Keratinocyte (primary cell): ENCODE data around the gene CNDP2. TPM values are rescaled to one million over a fixed set of nuclear protein-coding genes. Genes with fewer than 3 reads are reported as not detected.

ENCODE experiments used
- DNase-seq: peaks from one replicate; pipeline ENCODE4 v3.0.0-alpha.2; 2011; ENCODE audit warnings: low read depth, missing footprints, low spot score
- FAIRE-seq: peaks from 2 replicates; lab custom pipeline; 2011; peaks lifted over from hg19 to GRCh38; lab: Jason Lieb, UNC
- H2AFZ ChIP-seq: 2 replicates; pipeline ENCODE4 v1.6.0; 2012; ENCODE audit warnings: low read length, control low read depth, inconsistent platforms; ENCODE audit not compliant: control insufficient read depth
- H3K27ac ChIP-seq: 2 replicates; pipeline ENCODE4 v1.5.1; 2011; ENCODE audit warnings: low read length; ENCODE audit not compliant: control insufficient read depth, insufficient read depth
- H3K27me3 ChIP-seq: 3 replicates; pipeline ENCODE4 v1.6.0; 2011; ENCODE audit warnings: low read length; ENCODE audit not compliant: control insufficient read depth, insufficient read depth; ENCODE audit errors: extremely low read depth
- H3K36me3 ChIP-seq, 2 experiments: 2 replicates in 1 of 2; 3 replicates in 1 of 2; pipeline ENCODE4 v1.5.1; 2011; ENCODE audit warnings: low read length in 2 of 2, mild to moderate bottlenecking in 1 of 2; ENCODE audit not compliant: control insufficient read depth in 2 of 2, insufficient read depth in 2 of 2; ENCODE audit errors: extremely low read depth in 1 of 2
- H3K4me1 ChIP-seq: 3 replicates; pipeline ENCODE4 v1.5.1; 2011; ENCODE audit warnings: low read length; ENCODE audit not compliant: control insufficient read depth, insufficient read depth; ENCODE audit errors: extremely low read depth
- H3K4me2 ChIP-seq: 3 replicates; pipeline ENCODE4 v1.6.0; 2011; ENCODE audit warnings: low read depth, low read length; ENCODE audit not compliant: control insufficient read depth, insufficient read depth; ENCODE audit errors: extremely low read depth
- H3K4me3 ChIP-seq, 3 experiments: fragments of 200-600 bp in 1 of 3; sonication (generic) in 1 of 3; 2 replicates in 2 of 3; 3 replicates in 1 of 3; pipeline ENCODE4 v1.5.1; 2011 to 2016; ENCODE audit warnings: low read length in 3 of 3, mild to moderate bottlenecking in 3 of 3, control low read depth in 2 of 3, inconsistent platforms in 1 of 3, low read depth in 1 of 3, mixed read lengths in 1 of 3, mixed run types in 1 of 3, moderate library complexity in 1 of 3; ENCODE audit not compliant: control insufficient read depth in 2 of 3, insufficient read depth in 2 of 3; ENCODE audit errors: extremely low read depth in 1 of 3
- H3K79me2 ChIP-seq: 2 replicates; pipeline ENCODE4 v1.6.0; 2012; ENCODE audit warnings: low read length; ENCODE audit not compliant: control insufficient read depth, insufficient read depth
- H3K9ac ChIP-seq: 3 replicates; pipeline ENCODE4 v1.6.0; 2011; ENCODE audit warnings: low read length; ENCODE audit not compliant: control insufficient read depth, insufficient read depth; ENCODE audit errors: extremely low read depth
- H3K9me1 ChIP-seq: 3 replicates; pipeline ENCODE4 v1.6.0; 2011; ENCODE audit warnings: low read length; ENCODE audit not compliant: control insufficient read depth, insufficient read depth; ENCODE audit errors: extremely low read depth
- H3K9me3 ChIP-seq: 2 replicates; pipeline ENCODE4 v1.5.1; 2012; ENCODE audit warnings: low read depth, low read length; ENCODE audit not compliant: control insufficient read depth
- H4K20me1 ChIP-seq: 3 replicates; pipeline ENCODE4 v1.6.0; 2011; ENCODE audit warnings: low read length; ENCODE audit not compliant: control insufficient read depth, insufficient read depth; ENCODE audit errors: extremely low read depth
- CTCF ChIP-seq, 3 experiments: IDR thresholded peaks in 1 of 3; conservative IDR thresholded peaks in 1 of 3; optimal IDR thresholded peaks in 1 of 3; 2 replicates in 2 of 3; 3 replicates in 1 of 3; pipeline versions ENCODE3 to v1.5.1; 2011; ENCODE audit warnings: low read length in 3 of 3, mild to moderate bottlenecking in 3 of 3, moderate library complexity in 2 of 3, control low read depth in 1 of 3, inconsistent platforms in 1 of 3; ENCODE audit not compliant: insufficient read depth in 2 of 3; ENCODE audit errors: extremely low read depth in 1 of 3
- EZH2 ChIP-seq: IDR thresholded peaks from one replicate; pipeline ENCODE4 v1.6.1; 2012; ENCODE audit warnings: inconsistent platforms, mild to moderate bottlenecking, low read length, moderate library complexity
- dilution Hi-C: fragments of 300-500 bp; cut with MboI; formaldehyde crosslinking; loops from one replicate; pipeline ENCODE4 v1.7.0; 2020; ENCODE audit warnings: low sequenced_read_pairs; ENCODE audit not compliant: extremely low pct_ligation_motif_present
- polyA plus RNA-seq, 5 experiments: library from polyadenylated mRNA; depleted of rRNA in 3 of 5; stranded (reverse) in 3 of 5; stranded (forward) in 1 of 5; unstranded in 1 of 5; fragments of >200 nt; gene quantifications; 1 replicate in 1 of 5; 2 replicates in 3 of 5; 3 replicates in 1 of 5; pipeline versions ENCODE4 v1.2.1 to v1.2.3, GENCODE V29; 2011 to 2012; ENCODE audit warnings: missing spikeins in 2 of 5, low read depth in 1 of 5, low replicate concordance in 1 of 5

Gene CNDP2
- polyA plus RNA-seq, 1 donor (not counting 4 experiments of a cell fraction or from before 2014, with no cell fraction given): 126 TPM

- TF ChIP-seq CTCF (optimal IDR thresholded peaks at IDR 0.05 in 1 of 3, IDR thresholded peaks at IDR 0.05 in 1 of 3, conservative IDR thresholded peaks at IDR 0.05 in 1 of 3; ENCODE audit: extremely low read depth in 1 of 3, insufficient read depth in 2 of 3, low read length in 3 of 3): no peak
- TF ChIP-seq EZH2: no peak
- Histone ChIP-seq H3K4me3 (no peak overlapping the region), H3K4me1 (no peaks in the 10 kb centered on the region), H3K9ac (no peak overlapping the region), H3K36me3 (no peaks in the 10 kb centered on the region), H3K4me2 (no peak overlapping the region), H3K9me3 (no peaks in the 10 kb centered on the region), H3K27me3 (no peaks in the 10 kb centered on the region), H3K79me2 (no peaks in the 10 kb centered on the region), H3K27ac (no peak overlapping the region), H3K9me1 (no peaks in the 10 kb centered on the region), H2AFZ (no peak overlapping the region), H4K20me1 (no peaks in the 10 kb centered on the region)
- dilution Hi-C loops: no loop called here
- DNase-seq: no peak
- FAIRE-seq: no peak
These were observed 18.4 kb upstream of the CNDP2 start for GRCh38 chr18:74477771-74478170.

GRCh38 chr18:74478316-74478715, 17.8 kb upstream of the CNDP2 start:
- dilution Hi-C loops: no loop called here

More at GRCh38 chr18:74478316-74478715, 17.8 kb upstream of the CNDP2 start:
- Histone ChIP-seq H3K27me3 (no peaks in the 10 kb centered on the region), H3K9me3 (no peaks in the 10 kb centered on the region), H3K4me2 (no peak overlapping the region), H3K27ac (no peak overlapping the region), H2AFZ (no peak overlapping the region), H4K20me1 (no peaks in the 10 kb centered on the region), H3K4me1 (no peaks in the 10 kb centered on the region), H3K9ac (no peak overlapping the region), H3K9me1 (no peaks in the 10 kb centered on the region), H3K4me3 (no peak overlapping the region), H3K79me2 (no peaks in the 10 kb centered on the region), H3K36me3 (no peaks in the 10 kb centered on the region)
- FAIRE-seq (no peak), DNase-seq (no peak)
- TF ChIP-seq EZH2: no peak
- no peak for TF ChIP-seq CTCF (optimal IDR thresholded peaks at IDR 0.05 in 1 of 3, IDR thresholded peaks at IDR 0.05 in 1 of 3, conservative IDR thresholded peaks at IDR 0.05 in 1 of 3; ENCODE audit: extremely low read depth in 1 of 3, insufficient read depth in 2 of 3, low read length in 3 of 3)
